ENCODE results near the gene HAPLN2.

GRCh38 chr1:156591432-156592157 is 27.6 kb upstream of the HAPLN2 start, which contains the start of gene NAXE:
- TF ChIP-seq CTCF (IDR thresholded peaks at IDR 0.05) (no peak), POLR2A (IDR thresholded peaks at IDR 0.05) (peak; percentile 62), POLR2AphosphoS5 (IDR thresholded peaks at IDR 0.05) (peak; percentile 57)

Measured in prostate gland (tissue), 2 donors.